SU-DHL-6 (cell line): ENCODE data around the gene PDXP.
"Not testable (repeated sequence)": the region's sequence is repeated elsewhere in the genome, so short reads cannot be mapped to it uniquely, and the experiment has no call there.

Source experiments
- H2AFZ ChIP-seq: fragments of 200-600 bp; sonication (generic); 2 replicates; pipeline ENCODE4 v1.6.1; 2014; ENCODE audit warnings: low read depth, mild to moderate bottlenecking, moderate library complexity, mixed read lengths, antibody characterized with exemption, low read length; ENCODE audit not compliant: severe bottlenecking
- H3F3A ChIP-seq: fragments of 200-600 bp; shearing (Covaris generic); 2 replicates; pipeline ENCODE4 v1.6.0; 2016; ENCODE audit warnings: antibody characterized with exemption, mild to moderate bottlenecking; ENCODE audit not compliant: insufficient read depth
- H3K27ac ChIP-seq: fragments of 200-600 bp; sonication (generic); 2 replicates; pipeline ENCODE4 v1.5.1; 2016; ENCODE audit warnings: low read depth, mild to moderate bottlenecking, low read length, moderate library complexity, mixed read lengths
- H3K27me3 ChIP-seq: fragments of 200-600 bp; sonication (generic), shearing (Covaris generic); 2 replicates; pipeline ENCODE4 v1.6.0; 2014; ENCODE audit warnings: mild to moderate bottlenecking, low read length
- H3K36me3 ChIP-seq: fragments of 200-600 bp; sonication (generic); 2 replicates; pipeline ENCODE4 v1.6.1; 2014; ENCODE audit warnings: mild to moderate bottlenecking, low read length, mixed read lengths
- H3K4me2 ChIP-seq: fragments of 300-600, 200-600 bp; shearing (Covaris generic), sonication (generic); 2 replicates; pipeline ENCODE4 v1.6.0; 2014; ENCODE audit warnings: low read length, low read depth, mild to moderate bottlenecking; ENCODE audit not compliant: poor library complexity, severe bottlenecking
- H3K4me3 ChIP-seq: fragments of 200-600 bp; sonication (generic); 2 replicates; pipeline ENCODE4 v1.5.1; 2014; ENCODE audit warnings: antibody characterized with exemption, low read length, mild to moderate bottlenecking, mixed read lengths; ENCODE audit not compliant: insufficient read depth, poor library complexity, severe bottlenecking
- H3K79me2 ChIP-seq: fragments of 200-600 bp; sonication (generic); 2 replicates; pipeline ENCODE4 v1.6.1; 2014; ENCODE audit warnings: mild to moderate bottlenecking, low read length, moderate library complexity; ENCODE audit not compliant: insufficient read depth
- H3K9ac ChIP-seq: fragments of 200-600 bp; sonication (generic); 2 replicates; pipeline ENCODE4 v1.7.0; 2014; ENCODE audit warnings: mild to moderate bottlenecking, low read length
- H3K9me2 ChIP-seq: fragments of 200-600 bp; sonication (generic); replicated peaks from 2 replicates; pipeline ENCODE4 v1.6.1; 2014; ENCODE audit warnings: low read length; ENCODE audit not compliant: insufficient read depth
- H3K9me3 ChIP-seq: fragments of 200-600 bp; sonication (generic); 2 replicates; pipeline ENCODE4 v1.6.1; 2014; ENCODE audit warnings: low read length, mixed read lengths; ENCODE audit not compliant: insufficient read depth
- H4K20me1 ChIP-seq: fragments of 200-600 bp; sonication (generic); 2 replicates; pipeline ENCODE4 v1.6.1; 2014; ENCODE audit warnings: low read depth, mild to moderate bottlenecking, antibody characterized with exemption, low read length, moderate library complexity, mixed read lengths
- EZH2phosphoT487 ChIP-seq: fragments of 200-600 bp; sonication (generic), shearing (Covaris generic); conservative IDR thresholded peaks from 2 replicates; pipeline ENCODE4 v1.6.1; 2018; ENCODE audit warnings: mild to moderate bottlenecking, antibody characterized with exemption, low read length, moderate library complexity, mixed read lengths
- TF ChIP-seq, protein P1 (sequence below): fragments of 200-600 bp; sonication (generic); IDR thresholded peaks from one replicate; pipeline ENCODE4 v1.5.1; 2017; ENCODE audit warnings: antibody characterized with exemption, mild to moderate bottlenecking, low read length, moderate library complexity; ENCODE audit not compliant: insufficient read depth, poor library complexity, severe bottlenecking

PDXP gene

GRCh38 chr22:37692627-37693285, 34.2 kb downstream of the PDXP start:
- Histone ChIP-seq H2AFZ (no peak overlapping the region), H3K36me3 (0 out of 2 replicates have a peak, but pooled peaks cover 3% of the 10 kb centered on the region), H3F3A (no peaks in the 10 kb centered on the region)

GRCh38 chr22:37694131-37694530, 35.6 kb downstream of the PDXP start:
- H3K4me3 ChIP-seq, H3K4me2 ChIP-seq, H3K9me2 ChIP-seq, H3K27ac ChIP-seq, H3K9me3 ChIP-seq, H2AFZ ChIP-seq, H3F3A ChIP-seq, H4K20me1 ChIP-seq, H3K79me2 ChIP-seq, H3K27me3 ChIP-seq, H3K9ac ChIP-seq, H3K36me3 ChIP-seq: not testable (repeated sequence)

More at GRCh38 chr22:37692627-37693285, 34.2 kb downstream of the PDXP start:
- Histone ChIP-seq H3K4me3 (no peak overlapping the region), H3K9me3 (no peaks in the 10 kb centered on the region), H3K27ac (peak overlapping the region; percentile 15), H3K27me3 (no peaks in the 10 kb centered on the region), H3K4me2 (no peak overlapping the region), H3K79me2 (peaks cover 6% of the 10 kb centered on the region; the same call in 1 of the 2 replicates), H3K9me2 (no peaks in the 10 kb centered on the region), H3K9ac (no peak overlapping the region), H4K20me1 (no peaks in the 10 kb centered on the region)
- TF ChIP-seq, protein P1, sequence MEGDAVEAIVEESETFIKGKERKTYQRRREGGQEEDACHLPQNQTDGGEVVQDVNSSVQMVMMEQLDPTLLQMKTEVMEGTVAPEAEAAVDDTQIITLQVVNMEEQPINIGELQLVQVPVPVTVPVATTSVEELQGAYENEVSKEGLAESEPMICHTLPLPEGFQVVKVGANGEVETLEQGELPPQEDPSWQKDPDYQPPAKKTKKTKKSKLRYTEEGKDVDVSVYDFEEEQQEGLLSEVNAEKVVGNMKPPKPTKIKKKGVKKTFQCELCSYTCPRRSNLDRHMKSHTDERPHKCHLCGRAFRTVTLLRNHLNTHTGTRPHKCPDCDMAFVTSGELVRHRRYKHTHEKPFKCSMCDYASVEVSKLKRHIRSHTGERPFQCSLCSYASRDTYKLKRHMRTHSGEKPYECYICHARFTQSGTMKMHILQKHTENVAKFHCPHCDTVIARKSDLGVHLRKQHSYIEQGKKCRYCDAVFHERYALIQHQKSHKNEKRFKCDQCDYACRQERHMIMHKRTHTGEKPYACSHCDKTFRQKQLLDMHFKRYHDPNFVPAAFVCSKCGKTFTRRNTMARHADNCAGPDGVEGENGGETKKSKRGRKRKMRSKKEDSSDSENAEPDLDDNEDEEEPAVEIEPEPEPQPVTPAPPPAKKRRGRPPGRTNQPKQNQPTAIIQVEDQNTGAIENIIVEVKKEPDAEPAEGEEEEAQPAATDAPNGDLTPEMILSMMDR, result no peak
- TF ChIP-seq EZH2phosphoT487, result no peak

- not testable (repeated sequence) for H3K9me3 ChIP-seq, H3K9me2 ChIP-seq, H3K36me3 ChIP-seq, H2AFZ ChIP-seq, H4K20me1 ChIP-seq, H3K27me3 ChIP-seq, H3K79me2 ChIP-seq, H3K27ac ChIP-seq, H3F3A ChIP-seq, H3K4me3 ChIP-seq
- H3K9ac ChIP-seq, result peak overlapping the region; percentile 6; the same call in 1 of the 2 replicates
- H3K4me2 ChIP-seq, result peak overlapping the region; percentile 49
Observed at GRCh38 chr22:37696260-37696656, 37.7 kb downstream of the PDXP start.

GRCh38 chr22:37696657-37697537, 38.4 kb downstream of the PDXP start, which contains the start of gene TRIOBP:
Gene TRIOBP, plus strand, starts transcription at chr22:37697048. Its CDS starts 4,318 bp downstream, at chr22:37701366.
- no peaks in the 10 kb centered on the region for H3K27me3 ChIP-seq
- H3K27ac ChIP-seq, result no peak within 1 kb of the TSS
- H3K36me3 ChIP-seq, result no peaks in the 10 kb centered on the region
- H3K9me2 ChIP-seq, result no peaks in the 10 kb centered on the region
- H3K79me2 ChIP-seq, result no peaks in the 10 kb centered on the region
- no peaks in the 10 kb centered on the region for H3K9me3 ChIP-seq
- H3K4me3 ChIP-seq, result no peak within 1 kb of the TSS
- no peaks in the 10 kb centered on the region for H3F3A ChIP-seq
- H2AFZ ChIP-seq, result no peak within 1 kb of the TSS
- H3K9ac ChIP-seq, result peak within 1 kb of the TSS; percentile 6; the same call in 1 of the 2 replicates
- H4K20me1 ChIP-seq, result no peaks in the 10 kb centered on the region
- TF ChIP-seq, protein P1, result peak; percentile 17
- no peak for TF ChIP-seq EZH2phosphoT487
- peak within 1 kb of the TSS; percentile 49 for H3K4me2 ChIP-seq
